Measurements from ENCODE around the gene KIAA1217. TPM values are rescaled to one million over a fixed set of nuclear protein-coding genes. Genes with fewer than 3 reads are reported as not detected.

Gene KIAA1217
- polyA plus RNA-seq, 1 of the 3 experiments (the other 2 are of a cell fraction) = 7.2 TPM

DNA sequence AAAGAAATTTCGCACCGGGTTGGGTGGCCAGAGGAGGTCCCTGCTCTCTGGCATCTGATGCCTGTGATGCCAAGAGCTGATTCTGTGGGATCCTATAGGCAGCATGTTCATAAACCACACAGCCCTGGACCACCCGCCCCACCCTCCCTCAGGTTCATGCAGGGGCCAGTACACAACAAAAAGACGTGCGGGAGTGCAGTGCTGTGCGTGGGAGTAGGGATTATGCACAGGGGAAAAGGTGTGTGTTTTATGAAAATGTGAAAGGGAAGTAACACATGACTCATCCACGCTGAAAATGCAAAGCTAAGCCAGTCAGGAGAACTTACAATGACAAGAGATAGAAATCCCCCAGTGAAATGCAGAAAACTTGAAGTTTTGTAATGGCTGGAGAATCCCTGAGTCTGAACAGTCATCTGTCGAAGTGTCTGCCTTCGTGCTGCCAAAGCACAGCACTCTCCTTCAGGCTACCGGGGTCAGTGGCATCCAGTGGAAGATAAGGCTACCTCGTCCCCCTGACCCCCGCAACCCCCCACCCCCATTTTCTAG lies 1.1 kb downstream of the KIAA1217 start:
- Histone ChIP-seq H3K79me2 (ENCODE audit: insufficient read depth) (no peaks in the 10 kb centered on the region), H3K4me1 (ENCODE audit: control insufficient read depth in 1 of 2, insufficient read depth in 2 of 2, low read depth in 1 of 2, low read length in 1 of 2) (peaks cover 27% of the 10 kb centered on the region in 2 experiments), H3F3A (replicated peaks; ENCODE audit: insufficient read depth) (peaks cover 12% of the 10 kb centered on the region), H3K4me3 (ENCODE audit: low read depth in 2 of 2, low read length in 1 of 2) (peak overlapping the region; percentile 51 to 59), H3K9me2 (no peaks in the 10 kb centered on the region), H4K20me1 (ENCODE audit: insufficient read depth) (no peaks in the 10 kb centered on the region), H3K9ac (peak overlapping the region; percentile 59; the same call in 1 of the 2 replicates), H2AFZ (ENCODE audit: low read depth) (peak overlapping the region; percentile 84), H3K36me3 (replicated peaks in 1 of 2; ENCODE audit: control insufficient read depth in 1 of 2, insufficient read depth in 2 of 2, low read length in 1 of 2) (no peaks in the 10 kb centered on the region), H3K27ac (ENCODE audit: low read depth in 2 of 2, low read length in 1 of 2) (peak overlapping the region; percentile 64 to 76), H3K9me3 (no peaks in the 10 kb centered on the region), H3K4me2 (peak overlapping the region; percentile 93), H3K27me3 (ENCODE audit: insufficient read depth) (no peaks in the 10 kb centered on the region)
- TF ChIP-seq EP300 (IDR thresholded peaks at IDR 0.05; ENCODE audit: borderline replicate concordance in 1 of 2, low read depth in 1 of 2, low read length in 1 of 2) (no peak), JUND (IDR thresholded peaks at IDR 0.05) (peak; percentile 67), GATA2 (CRISPR knock-in tag; IDR thresholded peaks at IDR 0.05) (no peak), RAD21 (IDR thresholded peaks at IDR 0.05; ENCODE audit: low read length) (no peak), FOSL2 (IDR thresholded peaks at IDR 0.05; ENCODE audit: borderline replicate concordance, low read depth) (peak; percentile 64), YY1 (IDR thresholded peaks at IDR 0.05; ENCODE audit: low read depth) (no peak), NRF1 (IDR thresholded peaks at IDR 0.05; ENCODE audit: low read depth, low read length) (no peak), TCF12 (IDR thresholded peaks at IDR 0.05) (peak; percentile 26)
- TF ChIP-seq, protein P1, sequence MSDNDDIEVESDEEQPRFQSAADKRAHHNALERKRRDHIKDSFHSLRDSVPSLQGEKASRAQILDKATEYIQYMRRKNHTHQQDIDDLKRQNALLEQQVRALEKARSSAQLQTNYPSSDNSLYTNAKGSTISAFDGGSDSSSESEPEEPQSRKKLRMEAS (IDR thresholded peaks at IDR 0.05; ENCODE audit: low read depth) = no peak
- TF ChIP-seq, protein P2, sequence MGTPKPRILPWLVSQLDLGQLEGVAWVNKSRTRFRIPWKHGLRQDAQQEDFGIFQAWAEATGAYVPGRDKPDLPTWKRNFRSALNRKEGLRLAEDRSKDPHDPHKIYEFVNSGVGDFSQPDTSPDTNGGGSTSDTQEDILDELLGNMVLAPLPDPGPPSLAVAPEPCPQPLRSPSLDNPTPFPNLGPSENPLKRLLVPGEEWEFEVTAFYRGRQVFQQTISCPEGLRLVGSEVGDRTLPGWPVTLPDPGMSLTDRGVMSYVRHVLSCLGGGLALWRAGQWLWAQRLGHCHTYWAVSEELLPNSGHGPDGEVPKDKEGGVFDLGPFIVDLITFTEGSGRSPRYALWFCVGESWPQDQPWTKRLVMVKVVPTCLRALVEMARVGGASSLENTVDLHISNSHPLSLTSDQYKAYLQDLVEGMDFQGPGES (IDR thresholded peaks at IDR 0.05; ENCODE audit: low read depth, low read length) = no peak
- TF ChIP-seq, protein P3, sequence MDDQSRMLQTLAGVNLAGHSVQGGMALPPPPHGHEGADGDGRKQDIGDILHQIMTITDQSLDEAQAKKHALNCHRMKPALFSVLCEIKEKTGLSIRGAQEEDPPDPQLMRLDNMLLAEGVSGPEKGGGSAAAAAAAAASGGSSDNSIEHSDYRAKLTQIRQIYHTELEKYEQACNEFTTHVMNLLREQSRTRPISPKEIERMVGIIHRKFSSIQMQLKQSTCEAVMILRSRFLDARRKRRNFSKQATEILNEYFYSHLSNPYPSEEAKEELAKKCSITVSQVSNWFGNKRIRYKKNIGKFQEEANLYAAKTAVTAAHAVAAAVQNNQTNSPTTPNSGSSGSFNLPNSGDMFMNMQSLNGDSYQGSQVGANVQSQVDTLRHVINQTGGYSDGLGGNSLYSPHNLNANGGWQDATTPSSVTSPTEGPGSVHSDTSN (IDR thresholded peaks at IDR 0.05) = peak; percentile 50; the same call in 1 of the 2 replicates
- DNase-seq = peak; percentile 54
- CTCF ChIA-PET = interaction anchor here (0.9 to 2.6 kb wide), 7 partner anchors 13 to 347 kb away, joined by 3 to 15 read pairs (median 5); no protein-coding TSS in a partner anchor
- POLR2A ChIA-PET = interaction anchor here (0.7 to 1.2 kb wide), 2 partner anchors 26 to 46 kb away, joined by 3 to 4 read pairs; no protein-coding TSS in a partner anchor
- 5% methylated on average over 8 of the region's 12 CpGs for WGBS (ENCODE audit: low lambda C conversion rate)

GRCh38 chr10:24210501-24210900 lies 1.6 kb downstream of the KIAA1217 start:
- Histone ChIP-seq H2AFZ (ENCODE audit: low read depth) (peak overlapping the region; percentile 78), H3K79me2 (ENCODE audit: insufficient read depth) (no peaks in the 10 kb centered on the region), H3K4me2 (peak overlapping the region; percentile 93), H3K27me3 (ENCODE audit: insufficient read depth) (no peaks in the 10 kb centered on the region), H4K20me1 (ENCODE audit: insufficient read depth) (no peaks in the 10 kb centered on the region), H3K4me1 (ENCODE audit: control insufficient read depth in 1 of 2, insufficient read depth in 2 of 2, low read depth in 1 of 2, low read length in 1 of 2) (peaks cover 27% of the 10 kb centered on the region in 2 experiments), H3K9me3 (no peaks in the 10 kb centered on the region), H3K4me3 (ENCODE audit: low read depth in 2 of 2, low read length in 1 of 2) (peak overlapping the region; percentile 22 to 42; a peak in 2 of 4 replicates), H3F3A (replicated peaks; ENCODE audit: insufficient read depth) (peaks cover 12% of the 10 kb centered on the region), H3K9me2 (no peaks in the 10 kb centered on the region), H3K9ac (no peak overlapping the region), H3K27ac (ENCODE audit: low read depth in 2 of 2, low read length in 1 of 2) (peak overlapping the region; percentile 64 to 76), H3K36me3 (replicated peaks in 1 of 2; ENCODE audit: control insufficient read depth in 1 of 2, insufficient read depth in 2 of 2, low read length in 1 of 2) (no peaks in the 10 kb centered on the region)
- no peak for DNase-seq
- 49% methylated on average over 2 of the region's 2 CpGs for WGBS (ENCODE audit: low lambda C conversion rate)
- TF ChIP-seq GABPA (IDR thresholded peaks at IDR 0.05; ENCODE audit: low read depth) = no peak
- no peak for TF ChIP-seq YY1 (IDR thresholded peaks at IDR 0.05; ENCODE audit: low read depth)
- TF ChIP-seq TAF1 (IDR thresholded peaks at IDR 0.05; ENCODE audit: borderline replicate concordance, low read depth, low read length) = no peak
- no peak for TF ChIP-seq NRF1 (IDR thresholded peaks at IDR 0.05; ENCODE audit: low read depth, low read length)
- TF ChIP-seq TEAD4 (IDR thresholded peaks at IDR 0.05; ENCODE audit: borderline replicate concordance, insufficient read depth) = no peak
- no peak for TF ChIP-seq ELF1 (IDR thresholded peaks at IDR 0.05)
- ChIA-PET POLR2A (no interaction called here), CTCF (interaction anchor here (1.2 to 2.6 kb wide), 3 partner anchors 13 to 346 kb away, joined by 3 to 15 read pairs (median 4); no protein-coding TSS in a partner anchor)
